ENCODE measurements around the gene PTPN7.
"Not testable (repeated sequence)": the region's sequence is repeated elsewhere in the genome, so short reads cannot be mapped to it uniquely, and the experiment has no call there.

The PTPN7 gene

DNA sequence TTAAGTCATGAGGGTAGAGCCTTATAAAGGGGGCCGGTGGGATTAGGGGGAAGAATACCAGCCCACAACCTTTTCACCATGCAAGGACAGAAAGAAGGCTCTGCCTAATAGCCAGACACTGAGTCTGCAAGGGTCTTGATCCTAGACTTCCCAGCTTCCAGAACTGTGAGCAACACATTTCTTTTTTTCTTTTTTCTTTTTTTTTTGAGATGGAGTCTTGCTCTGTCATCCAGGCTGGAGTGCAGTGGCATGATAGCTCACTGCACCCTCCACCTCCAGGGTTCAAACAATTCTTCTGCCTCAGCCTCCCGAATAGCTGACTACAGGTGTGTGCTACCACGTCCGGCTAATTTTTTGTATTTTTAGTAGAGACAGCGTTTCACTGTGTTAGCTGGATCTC lies 14.1 kb downstream of the PTPN7 start:
- Histone ChIP-seq H3K9ac (ENCODE audit: low read depth, low read length) (no peak overlapping the region), H3K9me3 (ENCODE audit: control insufficient read depth, insufficient read depth, low read length) (no peaks in the 10 kb centered on the region), H3K4me3 (ENCODE audit: low read depth, low read length) (no peak overlapping the region), H3K27ac (ENCODE audit: low read depth, low read length) (no peak overlapping the region), H3K36me3 (ENCODE audit: control insufficient read depth, insufficient read depth, low read length) (0 out of 2 replicates have a peak, but pooled peaks cover 5% of the 10 kb centered on the region), H3K4me1 (ENCODE audit: control insufficient read depth, insufficient read depth, low read length) (peaks cover 13% of the 10 kb centered on the region), H3K27me3 (ENCODE audit: control insufficient read depth, insufficient read depth, low read length) (0 out of 2 replicates have a peak, but pooled peaks cover 3% of the 10 kb centered on the region)

DNA sequence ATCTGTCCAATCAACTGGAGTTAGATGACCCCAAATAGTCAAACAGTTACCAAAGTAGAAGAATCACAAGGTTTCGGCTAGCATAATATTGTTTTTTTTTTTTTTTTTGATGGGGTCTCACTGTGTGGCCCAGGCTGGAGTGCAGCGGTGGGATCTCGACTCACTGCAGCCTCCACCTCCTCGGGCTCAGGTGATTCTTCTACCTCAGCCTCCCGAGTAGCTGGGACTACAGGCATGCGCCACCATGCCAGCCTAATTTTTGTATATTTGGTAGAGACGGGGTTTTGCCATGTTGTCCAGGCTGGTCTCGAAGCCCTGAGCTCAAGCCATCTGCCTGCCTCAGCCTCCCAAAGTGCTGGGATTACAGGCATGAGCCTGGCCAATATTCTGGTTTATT lies 14.7 kb downstream of the PTPN7 start:
- H3K9ac ChIP-seq (ENCODE audit: low read depth, low read length); H3K4me3 ChIP-seq (ENCODE audit: low read depth, low read length); H3K27me3 ChIP-seq (ENCODE audit: control insufficient read depth, insufficient read depth, low read length); H3K36me3 ChIP-seq (ENCODE audit: control insufficient read depth, insufficient read depth, low read length); H3K9me3 ChIP-seq (ENCODE audit: control insufficient read depth, insufficient read depth, low read length); H3K27ac ChIP-seq (ENCODE audit: low read depth, low read length): not testable (repeated sequence)
- peaks cover 13% of the 10 kb centered on the region for H3K4me1 ChIP-seq (ENCODE audit: control insufficient read depth, insufficient read depth, low read length)

DNA sequence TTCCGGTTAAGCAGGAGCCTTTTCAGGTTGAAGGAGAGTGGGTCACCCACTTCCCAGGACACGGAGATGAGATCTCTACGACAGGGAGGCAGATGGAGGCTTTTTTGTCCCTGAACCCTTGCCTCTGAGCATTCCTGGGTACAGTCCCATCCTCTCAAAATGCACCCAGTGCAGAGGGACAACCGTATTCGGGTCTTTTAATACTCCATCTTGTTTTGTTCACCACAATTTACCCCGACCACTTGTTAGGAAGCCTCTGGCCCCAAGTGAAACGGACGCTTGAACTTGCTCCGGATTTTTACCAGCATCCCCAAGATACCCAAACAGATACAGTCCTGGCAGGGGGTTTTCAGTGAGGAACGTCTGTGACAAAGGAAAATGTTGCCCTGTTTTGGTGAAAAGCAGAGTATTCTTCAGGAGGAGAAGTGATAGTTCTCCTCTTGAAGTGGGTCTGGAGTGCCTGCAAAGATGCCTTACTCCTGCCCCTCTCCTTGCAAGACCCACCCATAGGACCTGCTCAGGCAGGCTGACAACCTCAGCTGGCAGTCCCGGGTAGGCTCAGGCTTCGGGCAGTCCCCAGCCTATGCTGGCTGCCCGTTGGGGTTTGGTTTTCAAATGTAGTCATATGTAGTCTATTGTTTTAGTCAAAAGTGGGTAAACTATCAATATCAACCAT lies 15.2 kb downstream of the PTPN7 start:
- H3K36me3 ChIP-seq (ENCODE audit: control insufficient read depth, insufficient read depth, low read length), result 0 out of 2 replicates have a peak, but pooled peaks cover 5% of the 10 kb centered on the region

DNA sequence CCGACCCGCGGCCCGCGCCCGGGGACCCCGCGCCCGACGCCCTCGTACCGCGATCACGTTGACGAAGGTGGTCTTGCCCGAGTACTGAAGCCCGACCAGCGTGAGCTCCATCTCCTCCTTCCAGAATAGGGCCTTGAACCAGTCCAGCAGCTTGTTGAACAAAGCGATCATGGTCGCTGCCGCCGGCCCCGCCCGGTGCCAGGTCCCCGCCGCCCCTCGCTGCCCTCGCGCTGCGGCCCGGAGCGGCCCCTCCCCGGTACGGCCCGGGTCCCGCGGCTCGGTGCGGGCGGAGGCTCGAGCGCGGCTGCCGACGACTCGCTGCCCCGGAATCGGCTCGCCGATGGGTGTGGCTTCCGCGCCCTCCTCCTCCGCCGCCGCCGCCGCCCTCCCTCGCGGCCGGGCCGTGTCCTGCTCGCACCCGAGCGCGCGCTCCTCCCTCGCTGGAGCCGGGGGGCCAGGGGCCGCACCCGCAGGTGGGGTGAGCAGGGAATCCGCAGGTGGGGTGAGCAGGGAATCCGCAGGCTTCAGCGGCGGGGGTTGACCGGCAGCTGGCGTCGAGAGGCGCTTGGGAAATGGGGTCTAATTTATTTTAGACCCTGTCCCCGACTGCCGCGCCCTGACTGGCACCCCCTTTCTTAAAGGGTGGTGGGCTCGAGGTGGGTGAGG lies 15.9 kb downstream of the PTPN7 start, which contains the start of gene ARL8A:
TSS of gene ARL8A (minus strand) at position 336 of the 666 bp plus-strand sequence. CDS start at position 171, 165 bp downstream.
- Histone ChIP-seq H3K9me3 (ENCODE audit: control insufficient read depth, insufficient read depth, low read length) (no peaks in the 10 kb centered on the region), H3K27ac (ENCODE audit: low read depth, low read length) (peak within 1 kb of the TSS; percentile 77)

More for the DNA sequence above, 15.2 kb downstream of the PTPN7 start:
- Histone ChIP-seq H3K27me3 (ENCODE audit: control insufficient read depth, insufficient read depth, low read length) (0 out of 2 replicates have a peak, but pooled peaks cover 3% of the 10 kb centered on the region), H3K4me1 (ENCODE audit: control insufficient read depth, insufficient read depth, low read length) (peaks cover 13% of the 10 kb centered on the region), H3K9ac (ENCODE audit: low read depth, low read length) (peak overlapping the region; percentile 66), H3K4me3 (ENCODE audit: low read depth, low read length) (peak overlapping the region; percentile 65), H3K27ac (ENCODE audit: low read depth, low read length) (peak overlapping the region; percentile 28), H3K9me3 (ENCODE audit: control insufficient read depth, insufficient read depth, low read length) (no peaks in the 10 kb centered on the region)

DNA sequence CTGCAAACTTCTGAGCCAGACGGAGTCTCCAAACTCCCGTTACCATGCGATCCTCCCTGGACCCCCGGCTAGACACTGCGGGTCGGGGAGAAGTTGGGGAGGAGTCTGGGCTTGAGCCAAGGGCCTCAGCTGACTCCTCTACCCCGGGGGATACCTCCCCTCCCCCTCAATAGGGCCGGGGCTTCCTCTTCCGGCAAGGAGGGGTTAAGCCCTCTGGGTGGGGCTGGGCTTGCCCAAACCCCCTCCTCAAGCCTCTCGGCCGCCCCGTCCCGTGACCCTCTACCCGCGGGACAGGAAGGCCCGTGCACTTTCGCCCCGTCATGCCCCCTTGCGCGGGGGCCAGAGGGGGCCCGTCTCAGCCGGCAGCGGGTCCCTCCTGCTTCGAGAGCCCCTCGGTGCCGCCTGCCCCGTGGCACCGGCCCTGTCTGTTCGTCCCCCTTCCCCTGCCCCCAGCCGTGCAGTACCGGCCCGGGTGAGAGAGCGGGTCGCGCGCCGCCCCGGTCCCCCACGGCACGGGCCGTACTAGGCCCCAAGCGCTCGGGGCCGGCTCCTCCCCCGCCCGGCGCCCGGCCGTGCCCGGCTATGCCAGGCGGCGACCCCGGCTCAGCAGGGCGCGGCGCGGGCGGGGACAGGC lies 16.5 kb downstream of the PTPN7 start:
- H3K36me3 ChIP-seq (ENCODE audit: control insufficient read depth, insufficient read depth, low read length), result peaks cover 7% of the 10 kb centered on the region; the same call in 1 of the 2 replicates

More for the DNA sequence above, 15.9 kb downstream of the PTPN7 start, which contains the start of gene ARL8A:
- peak within 1 kb of the TSS; percentile 66 for H3K9ac ChIP-seq (ENCODE audit: low read depth, low read length)
- H3K4me1 ChIP-seq (ENCODE audit: control insufficient read depth, insufficient read depth, low read length), result peaks cover 13% of the 10 kb centered on the region
- peak within 1 kb of the TSS; percentile 65 for H3K4me3 ChIP-seq (ENCODE audit: low read depth, low read length)
- H3K27me3 ChIP-seq (ENCODE audit: control insufficient read depth, insufficient read depth, low read length), result 0 out of 2 replicates have a peak, but pooled peaks cover 3% of the 10 kb centered on the region
- H3K36me3 ChIP-seq (ENCODE audit: control insufficient read depth, insufficient read depth, low read length), result 0 out of 2 replicates have a peak, but pooled peaks cover 5% of the 10 kb centered on the region

DNA sequence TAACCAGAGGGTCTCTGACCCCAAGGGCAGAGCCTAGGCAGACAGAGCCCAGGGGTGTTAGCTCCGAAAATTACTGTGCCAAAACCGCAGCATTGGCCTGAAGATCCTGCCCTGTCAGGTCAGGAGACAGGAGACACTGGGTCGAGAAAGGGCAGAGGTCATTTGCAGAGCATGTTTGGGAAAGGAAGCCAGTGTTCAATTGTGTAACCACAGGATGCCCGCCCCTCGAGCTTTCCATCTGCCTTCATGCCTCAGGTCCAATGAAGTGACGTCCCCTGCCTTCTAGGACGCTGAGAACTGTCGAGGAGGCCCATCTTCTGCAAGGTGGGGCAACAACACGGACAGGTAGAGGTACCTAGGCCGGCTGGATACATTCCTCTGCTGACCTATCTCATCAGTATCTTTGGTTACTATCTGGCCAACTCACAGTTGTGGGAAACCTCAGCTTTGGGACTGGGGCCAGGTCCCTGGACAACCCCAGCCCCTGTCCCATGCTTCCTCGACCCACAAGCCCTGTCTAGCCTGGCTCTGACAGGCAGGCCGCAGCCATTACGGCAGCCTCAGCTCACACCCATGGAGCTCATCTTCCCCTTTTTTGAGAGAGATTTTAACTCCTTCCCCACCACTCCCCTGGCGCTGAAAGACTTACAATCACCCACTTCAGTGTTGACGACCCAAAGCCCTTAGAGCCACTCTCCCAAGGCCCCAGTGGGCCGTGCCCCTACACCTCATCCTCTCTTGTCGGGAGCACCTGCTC lies 17.2 kb downstream of the PTPN7 start:
- H3K27ac ChIP-seq (ENCODE audit: low read depth, low read length), result peak overlapping the region; percentile 77
- H3K4me3 ChIP-seq (ENCODE audit: low read depth, low read length), result peak overlapping the region; percentile 65
- peak overlapping the region; percentile 19; the same call in 1 of the 2 replicates for H3K9ac ChIP-seq (ENCODE audit: low read depth, low read length)
- no peaks in the 10 kb centered on the region for H3K9me3 ChIP-seq (ENCODE audit: control insufficient read depth, insufficient read depth, low read length)
- 0 out of 2 replicates have a peak, but pooled peaks cover 3% of the 10 kb centered on the region for H3K27me3 ChIP-seq (ENCODE audit: control insufficient read depth, insufficient read depth, low read length)
- H3K36me3 ChIP-seq (ENCODE audit: control insufficient read depth, insufficient read depth, low read length), result peaks cover 13% of the 10 kb centered on the region; the same call in 1 of the 2 replicates
- peaks cover 13% of the 10 kb centered on the region for H3K4me1 ChIP-seq (ENCODE audit: control insufficient read depth, insufficient read depth, low read length)

More for the DNA sequence above, 16.5 kb downstream of the PTPN7 start:
- H3K27me3 ChIP-seq (ENCODE audit: control insufficient read depth, insufficient read depth, low read length), result 0 out of 2 replicates have a peak, but pooled peaks cover 3% of the 10 kb centered on the region
- H3K4me3 ChIP-seq (ENCODE audit: low read depth, low read length), result peak overlapping the region; percentile 65
- no peaks in the 10 kb centered on the region for H3K9me3 ChIP-seq (ENCODE audit: control insufficient read depth, insufficient read depth, low read length)
- H3K4me1 ChIP-seq (ENCODE audit: control insufficient read depth, insufficient read depth, low read length), result peaks cover 13% of the 10 kb centered on the region
- peak overlapping the region; percentile 77 for H3K27ac ChIP-seq (ENCODE audit: low read depth, low read length)
- H3K9ac ChIP-seq (ENCODE audit: low read depth, low read length), result peak overlapping the region; percentile 66

DNA sequence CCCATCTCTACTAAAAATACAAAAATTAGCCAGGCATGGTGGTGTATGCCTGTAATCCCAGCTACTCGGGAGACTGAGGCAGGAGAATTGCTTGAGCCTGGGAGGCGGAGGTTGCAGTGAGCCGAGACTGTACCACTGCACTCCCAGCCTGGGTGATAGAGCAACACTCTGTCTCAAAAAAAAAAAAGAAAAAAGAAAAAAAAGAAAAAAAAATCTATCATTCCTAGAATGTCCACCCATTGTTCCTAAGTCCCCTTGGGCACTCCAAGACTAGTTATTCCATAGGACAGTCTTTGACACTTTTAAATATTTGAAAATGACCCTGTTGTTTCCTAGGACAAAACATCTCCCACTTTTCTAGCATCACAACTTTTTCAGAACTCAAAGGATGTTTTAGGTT lies 18.9 kb downstream of the PTPN7 start:
- not testable (repeated sequence) for H3K27me3 ChIP-seq (ENCODE audit: control insufficient read depth, insufficient read depth, low read length); H3K9me3 ChIP-seq (ENCODE audit: control insufficient read depth, insufficient read depth, low read length); H3K27ac ChIP-seq (ENCODE audit: low read depth, low read length); H3K9ac ChIP-seq (ENCODE audit: low read depth, low read length); H3K4me3 ChIP-seq (ENCODE audit: low read depth, low read length)
- Histone ChIP-seq H3K36me3 (ENCODE audit: control insufficient read depth, insufficient read depth, low read length) (peaks cover 14% of the 10 kb centered on the region; the same call in 1 of the 2 replicates), H3K4me1 (ENCODE audit: control insufficient read depth, insufficient read depth, low read length) (peaks cover 13% of the 10 kb centered on the region)

DNA sequence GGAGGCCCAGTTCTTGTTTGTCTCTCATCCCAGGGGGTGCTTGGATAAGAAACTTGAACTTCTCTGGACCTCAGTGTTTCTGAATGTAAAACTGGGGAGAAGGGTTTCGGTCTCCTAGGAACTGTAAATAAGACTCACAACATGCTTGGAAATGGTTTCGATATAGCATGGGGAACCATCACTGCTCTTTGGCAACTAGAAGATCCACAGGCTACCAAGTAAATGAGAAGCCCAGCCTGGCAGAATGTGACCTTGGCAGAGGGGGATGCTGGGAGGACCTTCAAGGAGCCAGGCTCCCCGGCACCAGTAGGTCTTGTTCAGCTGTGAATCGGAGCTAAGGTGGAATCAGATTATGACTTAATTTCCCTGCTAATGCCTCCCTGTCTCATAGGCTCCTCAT lies 19.6 kb downstream of the PTPN7 start:
- Histone ChIP-seq H3K4me3 (ENCODE audit: low read depth, low read length) (no peak overlapping the region), H3K4me1 (ENCODE audit: control insufficient read depth, insufficient read depth, low read length) (peaks cover 13% of the 10 kb centered on the region), H3K9ac (ENCODE audit: low read depth, low read length) (no peak overlapping the region), H3K36me3 (ENCODE audit: control insufficient read depth, insufficient read depth, low read length) (peaks cover 18% of the 10 kb centered on the region; the same call in 1 of the 2 replicates), H3K27me3 (ENCODE audit: control insufficient read depth, insufficient read depth, low read length) (0 out of 2 replicates have a peak, but pooled peaks cover 3% of the 10 kb centered on the region), H3K9me3 (ENCODE audit: control insufficient read depth, insufficient read depth, low read length) (no peaks in the 10 kb centered on the region), H3K27ac (ENCODE audit: low read depth, low read length) (no peak overlapping the region)

DNA sequence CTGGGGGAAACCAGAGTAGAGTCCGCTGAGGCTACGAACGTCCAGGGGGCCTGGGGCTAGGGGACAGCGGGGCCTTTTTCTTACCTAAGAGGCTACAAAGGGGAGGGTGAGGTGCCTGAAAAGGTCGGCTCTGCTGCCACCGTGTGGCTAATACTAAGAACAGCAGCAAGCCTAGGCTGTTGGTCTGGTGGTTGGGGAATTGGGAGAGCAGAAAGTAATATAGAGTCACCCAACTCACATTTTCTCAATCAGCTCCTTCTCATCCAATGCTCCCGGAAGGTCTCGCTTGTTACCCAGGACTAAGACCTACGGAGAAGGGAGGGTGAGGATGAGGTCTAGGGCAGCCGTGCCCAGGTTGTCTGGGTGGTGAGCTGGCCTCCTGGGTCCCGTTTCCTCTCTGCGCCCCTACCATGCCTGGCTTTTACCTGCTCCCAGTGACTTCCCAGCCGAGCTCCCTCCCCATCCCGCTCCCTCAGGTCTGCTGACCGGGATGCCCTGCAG lies 25.1 kb downstream of the PTPN7 start:
- Histone ChIP-seq H3K9me3 (ENCODE audit: control insufficient read depth, insufficient read depth, low read length) (no peaks in the 10 kb centered on the region), H3K4me1 (ENCODE audit: control insufficient read depth, insufficient read depth, low read length) (no peaks in the 10 kb centered on the region; the same call in 1 of the 2 replicates), H3K4me3 (ENCODE audit: low read depth, low read length) (no peak overlapping the region), H3K36me3 (ENCODE audit: control insufficient read depth, insufficient read depth, low read length) (peaks cover 40% of the 10 kb centered on the region), H3K9ac (ENCODE audit: low read depth, low read length) (no peak overlapping the region), H3K27me3 (ENCODE audit: control insufficient read depth, insufficient read depth, low read length) (no peaks in the 10 kb centered on the region), H3K27ac (ENCODE audit: low read depth, low read length) (no peak overlapping the region)

DNA sequence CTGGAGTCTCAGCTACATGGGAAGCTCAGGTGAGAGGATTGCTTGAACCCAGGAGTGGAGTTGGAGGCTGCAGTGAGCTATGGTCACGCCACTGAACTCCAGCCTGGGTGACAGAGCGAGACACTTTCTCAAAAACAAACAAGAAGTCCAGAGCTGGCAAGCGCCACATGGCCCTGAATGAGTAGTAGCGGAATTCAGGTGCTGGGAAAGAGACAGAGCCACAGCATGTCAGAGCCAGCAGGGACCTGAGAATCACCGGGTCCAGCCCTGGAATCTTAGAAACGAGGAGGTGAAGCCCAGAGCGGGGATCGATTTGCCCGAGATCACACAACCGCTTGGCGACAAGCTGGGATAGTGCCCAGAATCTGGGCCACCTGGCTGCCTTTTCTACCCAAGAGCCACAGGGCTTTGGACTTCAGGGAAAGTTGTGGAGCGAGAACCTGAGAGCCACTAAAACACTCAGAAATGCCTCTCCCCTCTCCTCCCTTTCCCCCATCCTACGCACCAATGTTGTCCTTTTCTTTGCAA lies 25.7 kb downstream of the PTPN7 start:
- H3K27me3 ChIP-seq (ENCODE audit: control insufficient read depth, insufficient read depth, low read length), result no peaks in the 10 kb centered on the region
- no peaks in the 10 kb centered on the region for H3K9me3 ChIP-seq (ENCODE audit: control insufficient read depth, insufficient read depth, low read length)
- H3K27ac ChIP-seq (ENCODE audit: low read depth, low read length), result no peak overlapping the region
- H3K9ac ChIP-seq (ENCODE audit: low read depth, low read length), result no peak overlapping the region
- H3K4me3 ChIP-seq (ENCODE audit: low read depth, low read length), result no peak overlapping the region
- peaks cover 40% of the 10 kb centered on the region for H3K36me3 ChIP-seq (ENCODE audit: control insufficient read depth, insufficient read depth, low read length)
- H3K4me1 ChIP-seq (ENCODE audit: control insufficient read depth, insufficient read depth, low read length), result no peaks in the 10 kb centered on the region; the same call in 1 of the 2 replicates
